Right atrium auricular region (tissue), 2 donors: ENCODE measurements around the gene EPRS1. TPM values are rescaled to one million over a fixed set of nuclear protein-coding genes. Genes with fewer than 3 reads are reported as not detected.

ENCODE experiments used
- DNase-seq: peaks from one replicate; pipeline ENCODE4 v3.0.0-alpha.2; 2019; ENCODE audit warnings: low spot score
- H3K27ac ChIP-seq, 2 donors: fragments of 200-600 bp; sonication (generic); 1 replicate in 1 of 2; 2 replicates in 1 of 2; pipeline ENCODE4 v1.5.1; 2016 to 2019
- H3K27me3 ChIP-seq, 2 donors: fragments of 200-600 bp; sonication (generic); one replicate each; pipeline versions ENCODE4 v1.5.1 to v1.6.0; 2017 to 2019
- H3K36me3 ChIP-seq: fragments of 200-600 bp; sonication (generic); one replicate; pipeline ENCODE4 v1.5.1; 2016
- H3K4me1 ChIP-seq, 2 donors: fragments of 200-600 bp; sonication (generic); one replicate each; pipeline versions ENCODE4 v1.5.1 to v1.6.0; 2017 to 2019
- H3K4me3 ChIP-seq, 2 donors: fragments of 200-600 bp; sonication (generic); 1 replicate in 1 of 2; 2 replicates in 1 of 2; pipeline ENCODE4 v1.5.1; 2017 to 2019; ENCODE audit warnings: mild to moderate bottlenecking in 1 of 2, moderate library complexity in 1 of 2
- H3K9me3 ChIP-seq, 2 donors: fragments of 200-600 bp; sonication (generic); one replicate each; pipeline ENCODE4 v1.5.1; 2019
- CTCF ChIP-seq, 2 donors: fragments of 200-600 bp; sonication (generic); IDR thresholded peaks; one replicate each; pipeline ENCODE4 v1.5.1; 2019; ENCODE audit warnings: antibody characterized with exemption in 2 of 2
- total RNA-seq, 2 donors: library from RNA; depleted of rRNA; stranded (reverse); fragments of >200 nt; gene quantifications; one replicate each; pipeline ENCODE4 v1.1.0, GENCODE V29; 2016

Gene EPRS1
- total RNA-seq, 2 donors from 2014 or later = 39.1 to 55.4 TPM

GRCh38 chr1:220031287-220031686, 15.0 kb downstream of the EPRS1 start:
- no peak for TF ChIP-seq CTCF (IDR thresholded peaks at IDR 0.05)
- Histone ChIP-seq H3K36me3 (peaks cover 31% of the 10 kb centered on the region), H3K4me1 (no peaks in the 10 kb centered on the region), H3K27me3 (no peaks in the 10 kb centered on the region), H3K4me3 (no peak overlapping the region), H3K27ac (no peak overlapping the region), H3K9me3 (no peaks in the 10 kb centered on the region)
- DNase-seq = no peak

GRCh38 chr1:220028346-220028895, 17.9 kb downstream of the EPRS1 start:
- no peaks in the 10 kb centered on the region for H3K9me3 ChIP-seq
- H3K36me3 ChIP-seq = peaks cover 39% of the 10 kb centered on the region
- no peak for DNase-seq
- no peaks in the 10 kb centered on the region for H3K27me3 ChIP-seq
- no peaks in the 10 kb centered on the region for H3K4me1 ChIP-seq
- H3K4me3 ChIP-seq = no peak overlapping the region
- TF ChIP-seq CTCF (IDR thresholded peaks at IDR 0.05) = no peak
- H3K27ac ChIP-seq = no peak overlapping the region

- H3K36me3 ChIP-seq = peaks cover 79% of the 10 kb centered on the region
- no peak overlapping the region for H3K4me3 ChIP-seq
- no peak for DNase-seq
- no peak overlapping the region for H3K27ac ChIP-seq
- H3K4me1 ChIP-seq = no peaks in the 10 kb centered on the region
- TF ChIP-seq CTCF (IDR thresholded peaks at IDR 0.05) = no peak
- no peaks in the 10 kb centered on the region for H3K9me3 ChIP-seq
- H3K27me3 ChIP-seq = no peaks in the 10 kb centered on the region
These were observed 27.2 kb downstream of the EPRS1 start for GRCh38 chr1:220019071-220019470.

GRCh38 chr1:220013497-220013896, 32.8 kb downstream of the EPRS1 start:
- H3K36me3 ChIP-seq = peaks cover 57% of the 10 kb centered on the region
- H3K4me1 ChIP-seq = peaks cover 0 to 7% of the 10 kb centered on the region in 2 donors
- H3K27ac ChIP-seq = peak overlapping the region in 1 of 2 donors; percentile 6
- DNase-seq = no peak
- TF ChIP-seq CTCF (IDR thresholded peaks at IDR 0.05) = no peak
- no peak overlapping the region for H3K4me3 ChIP-seq
- H3K27me3 ChIP-seq = no peaks in the 10 kb centered on the region
- no peaks in the 10 kb centered on the region for H3K9me3 ChIP-seq

GRCh38 chr1:220012259-220012658, 34.0 kb downstream of the EPRS1 start:
- Histone ChIP-seq H3K36me3 (peaks cover 57% of the 10 kb centered on the region), H3K27ac (no peak overlapping the region), H3K9me3 (no peaks in the 10 kb centered on the region), H3K27me3 (no peaks in the 10 kb centered on the region), H3K4me3 (no peak overlapping the region), H3K4me1 (peaks cover 0 to 7% of the 10 kb centered on the region in 2 donors)
- peak in 1 of 2 donors; percentile 13 for TF ChIP-seq CTCF (IDR thresholded peaks at IDR 0.05)
- DNase-seq = no peak

- Histone ChIP-seq H3K4me3 (no peak overlapping the region), H3K27me3 (no peaks in the 10 kb centered on the region), H3K9me3 (no peaks in the 10 kb centered on the region), H3K4me1 (peaks cover 0 to 7% of the 10 kb centered on the region in 2 donors), H3K36me3 (peaks cover 53% of the 10 kb centered on the region), H3K27ac (no peak overlapping the region)
- no peak for TF ChIP-seq CTCF (IDR thresholded peaks at IDR 0.05)
- no peak for DNase-seq
These were observed 34.7 kb downstream of the EPRS1 start for GRCh38 chr1:220011620-220012019.
